ENCODE results near the gene NEK11.
"Not testable (repeated sequence)": the region's sequence is repeated elsewhere in the genome, so short reads cannot be mapped to it uniquely, and the experiment has no call there.

Gene NEK11

GRCh38 chr3:131370935-131371687 is 344.4 kb downstream of the NEK11 start:
- no peak overlapping the region for H3K4me3 ChIP-seq (ENCODE audit: low read length)
- no peak overlapping the region for H3K9ac ChIP-seq (ENCODE audit: low read length)
- H3K9me3 ChIP-seq (ENCODE audit: control insufficient read depth, low read depth, low read length), result peaks cover 15% of the 10 kb centered on the region
- H3K27ac ChIP-seq (ENCODE audit: low read length), result no peak overlapping the region
- H3K4me1 ChIP-seq (ENCODE audit: control insufficient read depth, low read depth, low read length), result no peaks in the 10 kb centered on the region
- no peaks in the 10 kb centered on the region for H3K27me3 ChIP-seq (ENCODE audit: control insufficient read depth, insufficient read depth, low read length)
- H3K36me3 ChIP-seq (ENCODE audit: control insufficient read depth, low read depth, low read length), result no peaks in the 10 kb centered on the region

GRCh38 chr3:131371688-131372066 is 345.0 kb downstream of the NEK11 start:
- no peak overlapping the region for H3K27ac ChIP-seq (ENCODE audit: low read length)

GRCh38 chr3:131374741-131375140 is 348.1 kb downstream of the NEK11 start:
- Histone ChIP-seq H3K9ac (ENCODE audit: low read length) (no peak overlapping the region), H3K4me3 (ENCODE audit: low read length) (no peak overlapping the region), H3K27me3 (ENCODE audit: control insufficient read depth, insufficient read depth, low read length) (no peaks in the 10 kb centered on the region), H3K36me3 (ENCODE audit: control insufficient read depth, low read depth, low read length) (no peaks in the 10 kb centered on the region), H3K27ac (ENCODE audit: low read length) (no peak overlapping the region), H3K4me1 (ENCODE audit: control insufficient read depth, low read depth, low read length) (no peaks in the 10 kb centered on the region), H3K9me3 (ENCODE audit: control insufficient read depth, low read depth, low read length) (no peaks in the 10 kb centered on the region)

More at GRCh38 chr3:131371688-131372066, 345.0 kb downstream of the NEK11 start:
- Histone ChIP-seq H3K4me3 (ENCODE audit: low read length) (no peak overlapping the region), H3K36me3 (ENCODE audit: control insufficient read depth, low read depth, low read length) (no peaks in the 10 kb centered on the region), H3K27me3 (ENCODE audit: control insufficient read depth, insufficient read depth, low read length) (no peaks in the 10 kb centered on the region), H3K4me1 (ENCODE audit: control insufficient read depth, low read depth, low read length) (no peaks in the 10 kb centered on the region), H3K9me3 (ENCODE audit: control insufficient read depth, low read depth, low read length) (peaks cover 13% of the 10 kb centered on the region), H3K9ac (ENCODE audit: low read length) (no peak overlapping the region)

GRCh38 chr3:131380821-131381444 is 354.3 kb downstream of the NEK11 start:
- not testable (repeated sequence) for H3K4me1 ChIP-seq (ENCODE audit: control insufficient read depth, low read depth, low read length); H3K27me3 ChIP-seq (ENCODE audit: control insufficient read depth, insufficient read depth, low read length); H3K9me3 ChIP-seq (ENCODE audit: control insufficient read depth, low read depth, low read length)
- H3K9ac ChIP-seq (ENCODE audit: low read length), result peak overlapping the region; percentile 73
- peaks cover 12% of the 10 kb centered on the region for H3K36me3 ChIP-seq (ENCODE audit: control insufficient read depth, low read depth, low read length)
- H3K4me3 ChIP-seq (ENCODE audit: low read length), result peak overlapping the region; percentile 97
- H3K27ac ChIP-seq (ENCODE audit: low read length), result peak overlapping the region; percentile 31

GRCh38 chr3:131381445-131382291 is 355.0 kb downstream of the NEK11 start, which contains the start of gene NUDT16:
Gene NUDT16, plus strand, starts transcription at chr3:131381774. Its CDS starts 31 bp downstream, at chr3:131381805.
- peak within 1 kb of the TSS; percentile 97 for H3K4me3 ChIP-seq (ENCODE audit: low read length)
- H3K9ac ChIP-seq (ENCODE audit: low read length), result peak within 1 kb of the TSS; percentile 81
- no peaks in the 10 kb centered on the region for H3K9me3 ChIP-seq (ENCODE audit: control insufficient read depth, low read depth, low read length)
- H3K27ac ChIP-seq (ENCODE audit: low read length), result peak within 1 kb of the TSS; percentile 68
- peaks cover 6% of the 10 kb centered on the region for H3K4me1 ChIP-seq (ENCODE audit: control insufficient read depth, low read depth, low read length)
- peaks cover 16% of the 10 kb centered on the region for H3K36me3 ChIP-seq (ENCODE audit: control insufficient read depth, low read depth, low read length)
- H3K27me3 ChIP-seq (ENCODE audit: control insufficient read depth, insufficient read depth, low read length), result no peaks in the 10 kb centered on the region

- no peaks in the 10 kb centered on the region for H3K9me3 ChIP-seq (ENCODE audit: control insufficient read depth, low read depth, low read length)
- no peak overlapping the region for H3K4me3 ChIP-seq (ENCODE audit: low read length)
- H3K9ac ChIP-seq (ENCODE audit: low read length), result no peak overlapping the region
- H3K27ac ChIP-seq (ENCODE audit: low read length), result no peak overlapping the region
- peaks cover 6% of the 10 kb centered on the region for H3K4me1 ChIP-seq (ENCODE audit: control insufficient read depth, low read depth, low read length)
- no peaks in the 10 kb centered on the region for H3K27me3 ChIP-seq (ENCODE audit: control insufficient read depth, insufficient read depth, low read length)
- peaks cover 16% of the 10 kb centered on the region for H3K36me3 ChIP-seq (ENCODE audit: control insufficient read depth, low read depth, low read length)
Observed at GRCh38 chr3:131386429-131387165, 359.9 kb downstream of the NEK11 start.

GRCh38 chr3:131387796-131388489 is 361.3 kb downstream of the NEK11 start:
- H3K4me1 ChIP-seq (ENCODE audit: control insufficient read depth, low read depth, low read length), result no peaks in the 10 kb centered on the region
- H3K9ac ChIP-seq (ENCODE audit: low read length), result no peak overlapping the region
- H3K9me3 ChIP-seq (ENCODE audit: control insufficient read depth, low read depth, low read length), result no peaks in the 10 kb centered on the region
- no peak overlapping the region for H3K4me3 ChIP-seq (ENCODE audit: low read length)
- H3K27me3 ChIP-seq (ENCODE audit: control insufficient read depth, insufficient read depth, low read length), result no peaks in the 10 kb centered on the region
- peaks cover 16% of the 10 kb centered on the region for H3K36me3 ChIP-seq (ENCODE audit: control insufficient read depth, low read depth, low read length)
- no peak overlapping the region for H3K27ac ChIP-seq (ENCODE audit: low read length)

GRCh38 chr3:131388490-131388799 is 361.8 kb downstream of the NEK11 start:
- no peak overlapping the region for H3K27ac ChIP-seq (ENCODE audit: low read length)
- H3K27me3 ChIP-seq (ENCODE audit: control insufficient read depth, insufficient read depth, low read length), result no peaks in the 10 kb centered on the region
- no peak overlapping the region for H3K4me3 ChIP-seq (ENCODE audit: low read length)
- no peaks in the 10 kb centered on the region for H3K9me3 ChIP-seq (ENCODE audit: control insufficient read depth, low read depth, low read length)
- H3K36me3 ChIP-seq (ENCODE audit: control insufficient read depth, low read depth, low read length), result peaks cover 13% of the 10 kb centered on the region
- no peaks in the 10 kb centered on the region for H3K4me1 ChIP-seq (ENCODE audit: control insufficient read depth, low read depth, low read length)
- no peak overlapping the region for H3K9ac ChIP-seq (ENCODE audit: low read length)

- Histone ChIP-seq H3K9me3 (ENCODE audit: control insufficient read depth, low read depth, low read length) (no peaks in the 10 kb centered on the region), H3K27ac (ENCODE audit: low read length) (no peak overlapping the region), H3K27me3 (ENCODE audit: control insufficient read depth, insufficient read depth, low read length) (no peaks in the 10 kb centered on the region), H3K36me3 (ENCODE audit: control insufficient read depth, low read depth, low read length) (peaks cover 6% of the 10 kb centered on the region), H3K9ac (ENCODE audit: low read length) (no peak overlapping the region), H3K4me1 (ENCODE audit: control insufficient read depth, low read depth, low read length) (no peaks in the 10 kb centered on the region), H3K4me3 (ENCODE audit: low read length) (no peak overlapping the region)
Observed at GRCh38 chr3:131390331-131390730, 363.7 kb downstream of the NEK11 start.

- Histone ChIP-seq H3K4me1 (ENCODE audit: control insufficient read depth, low read depth, low read length) (no peaks in the 10 kb centered on the region), H3K27ac (ENCODE audit: low read length) (no peak overlapping the region), H3K9ac (ENCODE audit: low read length) (no peak overlapping the region), H3K4me3 (ENCODE audit: low read length) (no peak overlapping the region), H3K36me3 (ENCODE audit: control insufficient read depth, low read depth, low read length) (no peaks in the 10 kb centered on the region), H3K27me3 (ENCODE audit: control insufficient read depth, insufficient read depth, low read length) (no peaks in the 10 kb centered on the region), H3K9me3 (ENCODE audit: control insufficient read depth, low read depth, low read length) (no peaks in the 10 kb centered on the region)
Observed at GRCh38 chr3:131393051-131393450, 366.4 kb downstream of the NEK11 start.

Measured in iPS-18a (cell line).